GM18508 (cell line): ENCODE results near the gene RTN4RL2.

ENCODE experiments used
- ATAC-seq: cut with Tn5 transposase; IDR thresholded peaks from one replicate; pipeline ENCODE4 v1.9.1; 2021; ENCODE audit warnings: moderate number of reproducible peaks; ENCODE audit not compliant: insufficient read depth, unreplicated experiment

RTN4RL2 gene

DNA sequence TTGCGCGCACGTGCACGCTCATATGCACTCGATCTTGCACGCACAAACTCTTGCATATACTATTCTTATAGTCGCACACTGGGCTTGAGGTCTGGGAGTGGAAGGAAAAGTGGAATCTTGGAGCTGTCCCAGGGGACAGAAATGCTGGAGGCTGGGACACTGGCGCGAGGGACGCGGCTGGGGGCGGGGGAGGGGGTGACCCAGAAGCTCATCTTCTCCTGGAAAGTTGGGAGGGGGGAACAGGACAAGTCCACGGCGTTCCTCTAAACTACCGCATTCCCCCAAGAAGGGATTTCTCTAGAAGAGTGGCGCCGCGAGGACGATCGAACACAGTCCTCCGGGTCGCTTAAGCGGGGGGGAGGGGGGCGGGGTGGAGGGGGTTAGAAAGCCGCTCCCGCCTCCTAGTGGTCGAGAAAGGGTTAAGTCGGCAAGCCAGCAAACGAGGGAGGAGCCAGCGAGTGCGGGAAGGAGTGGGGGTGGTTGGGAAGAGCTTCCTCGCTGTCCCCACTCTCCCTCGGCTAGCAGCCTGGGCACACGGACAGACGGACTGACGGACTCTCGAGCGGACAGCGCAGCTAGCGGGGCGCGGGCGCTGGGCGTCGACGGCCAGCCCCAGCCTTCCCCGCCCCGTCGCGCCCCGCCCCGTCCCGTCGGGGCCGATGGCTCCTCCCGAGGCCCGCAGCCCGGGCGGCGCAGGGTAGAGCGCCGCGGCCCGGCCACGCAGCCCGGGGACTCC lies at the start of gene RTN4RL2:
Gene RTN4RL2 (plus strand): TSS at position 507 of the 736 bp plus-strand sequence. CDS start 338 bp downstream, outside the sequence.
- ATAC-seq: no peak

DNA sequence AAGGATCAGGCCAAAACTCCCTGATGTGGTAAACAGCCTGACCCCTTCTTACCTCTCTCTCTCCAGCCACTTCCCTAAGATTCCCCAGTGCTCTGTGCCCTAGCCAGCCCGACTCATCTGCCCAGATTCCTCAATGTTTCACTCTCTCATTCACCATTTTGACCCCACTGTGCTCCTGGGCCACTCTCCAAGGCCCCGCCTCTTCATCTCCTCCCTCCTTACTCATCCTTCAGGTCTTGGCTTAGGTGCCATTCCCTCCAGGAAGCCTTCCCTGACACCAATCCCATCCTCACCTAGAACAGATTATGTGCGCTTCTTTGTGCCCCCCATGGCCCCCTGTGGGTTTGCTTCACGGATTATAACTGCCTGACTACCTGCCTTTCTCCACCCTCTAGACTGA lies 46.6 kb upstream of the RTN4RL2 start:
- ATAC-seq: no peak

DNA sequence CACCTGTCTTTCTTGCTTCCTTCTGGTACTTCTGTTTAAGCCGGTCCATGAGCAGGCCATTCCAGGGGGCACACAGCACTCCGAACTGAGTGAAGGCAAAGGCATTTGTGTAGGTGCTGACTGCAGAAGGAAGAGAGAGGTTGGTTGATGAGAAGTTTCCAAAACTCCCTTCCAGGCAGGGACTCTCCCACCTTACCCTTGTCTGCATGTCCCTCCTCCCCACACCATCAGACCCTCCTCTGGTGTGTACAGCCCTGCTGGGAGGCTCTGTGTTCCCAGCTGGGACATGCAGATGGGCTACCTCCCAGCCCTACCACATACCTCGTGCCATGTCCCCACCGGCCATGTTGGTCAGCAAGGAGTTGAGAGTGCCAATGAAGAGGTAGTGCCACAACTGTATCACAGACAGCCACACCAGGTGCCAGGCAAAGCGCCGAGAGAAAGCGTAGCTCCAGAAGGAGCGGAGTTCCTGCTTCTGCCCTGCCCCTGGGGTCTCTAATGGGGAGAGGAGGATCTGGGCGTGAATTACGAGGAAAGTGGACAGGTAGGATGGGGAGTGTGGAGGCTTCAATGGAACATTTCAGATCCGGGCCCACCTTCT lies 45.6 kb upstream of the RTN4RL2 start:
- no peak for ATAC-seq

DNA sequence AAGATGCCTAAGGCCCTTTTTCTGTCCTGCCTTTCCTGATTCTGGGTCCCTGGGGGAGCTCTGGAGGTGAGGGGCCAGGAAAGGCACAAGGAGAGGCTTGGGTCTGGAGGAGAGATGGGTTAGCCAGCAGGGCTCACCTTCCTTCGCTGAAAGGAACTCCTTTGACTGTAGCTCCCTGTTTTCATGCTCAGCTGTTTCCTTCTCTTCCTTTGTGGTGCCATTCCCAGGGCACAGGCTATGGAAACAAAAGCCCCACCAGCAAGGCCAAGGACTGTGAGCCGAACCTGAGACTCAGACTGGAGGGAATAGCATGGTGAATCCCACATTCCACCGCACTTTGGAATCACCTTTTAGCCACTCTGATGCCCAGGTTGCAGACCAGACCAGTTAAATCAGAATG lies 43.9 kb upstream of the RTN4RL2 start:
- no peak for ATAC-seq

DNA sequence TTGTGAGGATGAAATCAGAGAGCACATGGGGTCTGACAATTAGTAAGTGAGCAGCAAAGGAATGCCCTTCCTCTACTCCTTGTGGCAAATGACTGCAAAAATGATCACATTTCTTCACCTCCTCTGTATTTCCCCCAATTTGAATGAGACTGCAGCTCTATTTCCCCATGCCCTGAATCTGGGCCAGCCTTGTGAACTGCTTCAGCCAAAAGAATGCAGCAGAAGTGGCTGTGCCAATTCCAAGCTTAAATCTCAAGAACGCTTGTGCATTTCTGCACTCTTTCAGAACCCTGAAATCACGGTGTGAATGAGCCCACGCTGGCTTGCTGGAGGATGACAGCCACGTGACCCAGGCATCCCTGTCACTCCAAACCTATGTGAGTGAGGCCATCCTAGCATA lies 43.3 kb upstream of the RTN4RL2 start:
- ATAC-seq: no peak

DNA sequence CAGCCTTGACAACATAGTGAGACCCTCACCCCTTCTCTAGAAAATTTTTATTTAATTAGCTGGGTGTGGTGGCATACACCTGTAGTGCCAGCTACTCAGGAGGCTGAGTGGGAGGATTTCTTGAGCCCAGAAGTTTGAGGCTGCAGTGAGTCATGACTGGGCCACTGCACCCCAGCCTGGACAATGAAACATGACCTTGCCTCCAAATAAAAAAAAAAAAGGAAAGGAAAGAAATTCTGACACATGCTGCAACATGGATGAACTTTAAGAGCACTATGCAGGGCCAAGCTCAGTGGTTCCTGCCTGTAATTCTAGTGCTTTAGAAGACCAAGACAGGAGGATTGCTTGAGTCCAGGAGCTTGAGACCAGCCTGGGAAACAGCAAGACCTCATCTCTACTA lies 42.2 kb upstream of the RTN4RL2 start:
- ATAC-seq: no peak

DNA sequence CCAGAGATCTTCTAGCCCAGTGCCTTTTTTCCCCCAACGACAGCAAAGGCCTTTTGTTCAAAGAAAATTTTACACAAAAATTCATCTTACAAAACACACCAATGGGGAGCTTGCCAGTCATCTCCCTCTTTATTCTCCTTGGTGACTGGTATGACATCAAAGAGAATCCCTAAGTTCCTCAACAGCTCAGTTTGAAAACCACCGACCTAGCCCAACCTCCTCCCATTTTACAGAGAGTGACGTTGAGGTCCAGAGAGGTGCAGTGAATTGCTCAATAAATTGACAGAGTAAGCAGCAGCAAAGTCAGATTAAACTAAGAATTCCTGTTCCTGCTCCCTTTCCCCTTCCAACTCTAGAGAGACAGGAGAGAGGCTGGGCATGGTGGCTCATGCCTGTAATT lies 41.2 kb upstream of the RTN4RL2 start:
- ATAC-seq: no peak

DNA sequence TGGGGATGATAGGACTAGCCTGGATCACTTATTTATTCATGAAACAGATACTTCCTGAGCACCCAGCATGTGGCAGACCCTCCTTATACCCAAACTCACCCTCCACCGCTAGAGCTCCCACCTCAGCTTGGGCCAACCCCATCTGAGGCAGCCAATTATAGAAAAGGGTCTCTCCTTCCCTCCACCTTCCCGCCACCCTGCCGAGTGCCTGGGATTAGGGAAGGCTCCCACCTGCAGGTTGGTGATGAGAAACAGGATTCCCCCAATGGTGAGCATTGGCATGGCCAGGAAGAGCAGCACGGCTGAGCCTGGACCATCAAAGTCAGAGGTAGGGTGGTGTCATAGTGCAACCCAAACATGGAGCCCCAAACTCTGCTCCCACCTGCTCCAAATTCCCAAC lies 39.3 kb upstream of the RTN4RL2 start:
- no peak for ATAC-seq

DNA sequence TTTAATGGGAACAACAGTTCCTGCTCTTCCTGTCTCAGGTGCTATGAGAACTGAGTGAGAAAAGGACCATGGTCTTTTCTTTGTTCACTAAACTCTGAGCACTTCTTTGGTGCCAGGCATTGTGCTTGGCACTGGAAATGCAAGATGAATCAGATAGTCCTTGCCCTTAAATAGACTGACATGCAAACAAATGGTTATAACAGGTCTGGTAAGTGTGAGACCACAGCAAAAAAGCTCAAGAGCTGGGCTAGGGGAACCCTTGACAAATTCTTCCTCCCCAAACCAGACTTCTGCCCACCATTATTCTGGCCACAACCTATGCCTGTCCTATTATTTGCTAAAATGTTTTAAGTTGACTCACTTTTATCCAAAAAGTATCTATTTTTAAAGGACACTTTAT lies 38.5 kb upstream of the RTN4RL2 start:
- no peak for ATAC-seq

DNA sequence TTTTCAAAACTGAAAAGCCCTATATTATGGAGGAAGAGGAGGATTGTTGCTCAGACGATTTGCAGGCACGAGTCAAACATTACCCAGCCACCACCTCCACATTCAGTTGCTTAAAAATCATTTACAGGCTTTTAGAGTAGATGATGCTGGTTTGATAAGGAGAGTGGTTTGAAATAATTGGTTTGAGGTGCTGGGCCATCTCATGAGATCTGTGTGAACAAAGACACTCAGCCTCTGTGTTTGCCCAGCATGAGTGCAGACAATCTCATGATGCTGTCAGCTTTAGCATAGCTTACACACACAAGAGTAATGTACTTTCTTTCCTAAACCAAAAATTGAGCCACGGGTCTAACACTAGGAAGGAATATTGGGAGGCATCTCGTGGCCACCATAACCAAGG lies 37.7 kb upstream of the RTN4RL2 start:
- ATAC-seq: no peak

DNA sequence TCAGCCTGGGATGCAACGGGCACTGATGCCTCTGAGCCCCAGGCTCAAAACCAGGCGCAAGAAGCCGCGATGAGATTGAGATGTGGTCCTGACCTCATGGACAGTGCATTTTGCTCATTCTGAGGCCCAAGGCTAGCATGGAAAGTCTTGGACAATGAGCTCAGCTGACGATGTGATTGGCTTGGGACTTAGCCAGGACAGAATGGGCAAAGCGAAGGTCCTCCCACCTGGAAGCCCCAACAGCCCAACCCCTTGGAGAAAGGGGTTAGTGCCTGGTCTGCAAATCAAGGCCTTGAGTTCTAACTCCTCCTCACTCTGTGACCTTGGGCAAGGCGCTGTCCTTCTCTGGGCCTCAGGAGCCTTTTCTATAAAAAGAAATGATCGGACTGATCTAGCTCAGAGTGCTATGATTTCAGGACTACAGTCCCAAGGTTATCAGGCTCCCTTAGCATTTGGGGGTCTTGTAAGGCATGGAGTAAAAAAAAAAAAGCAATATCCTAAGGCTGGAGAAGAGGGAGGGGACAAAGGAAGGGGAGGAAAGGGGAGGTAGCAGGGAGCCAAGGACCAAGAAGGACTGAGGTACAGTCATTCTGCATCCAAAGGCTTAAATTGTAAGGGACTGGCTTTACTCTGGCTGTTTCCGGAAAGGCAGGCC lies 36.1 kb upstream of the RTN4RL2 start:
- ATAC-seq: no peak

DNA sequence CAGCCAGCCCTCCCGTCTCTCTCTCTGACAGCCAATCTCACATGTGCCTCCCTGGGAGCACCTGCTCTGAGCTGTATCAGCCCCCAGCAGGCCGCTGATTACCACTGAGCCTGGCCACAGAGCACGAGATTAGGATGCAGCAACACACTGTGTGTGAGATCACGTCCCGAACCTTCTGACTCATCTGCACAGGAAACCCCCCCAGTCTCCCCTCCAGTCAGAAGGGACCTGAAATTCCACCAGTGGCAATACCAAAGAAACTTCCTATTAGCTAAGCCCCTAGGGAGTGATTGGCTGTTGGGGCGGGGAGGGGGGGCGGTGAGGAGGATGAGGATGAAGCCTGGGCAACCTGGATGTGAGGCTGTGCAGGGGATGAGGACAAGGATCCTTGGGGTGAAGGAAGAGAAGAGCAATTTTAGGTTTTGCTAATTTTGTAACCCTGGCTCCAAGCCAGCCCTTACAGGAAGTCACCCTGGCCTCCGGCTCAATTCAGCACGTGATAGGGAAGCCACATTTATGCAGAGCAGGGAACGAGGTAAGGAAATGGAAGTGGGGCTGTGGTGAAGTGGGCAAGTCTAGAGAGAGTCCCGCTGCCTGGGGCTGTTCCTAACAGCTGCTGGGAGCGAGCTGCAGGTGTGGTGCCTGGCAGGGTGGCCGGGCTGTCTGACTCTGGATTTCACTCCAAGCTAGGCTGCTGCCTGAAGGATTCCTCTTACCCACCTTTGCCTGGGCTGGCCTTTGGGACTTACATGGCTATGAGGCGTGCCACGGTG lies 35.4 kb upstream of the RTN4RL2 start:
- ATAC-seq: peak; percentile 92

DNA sequence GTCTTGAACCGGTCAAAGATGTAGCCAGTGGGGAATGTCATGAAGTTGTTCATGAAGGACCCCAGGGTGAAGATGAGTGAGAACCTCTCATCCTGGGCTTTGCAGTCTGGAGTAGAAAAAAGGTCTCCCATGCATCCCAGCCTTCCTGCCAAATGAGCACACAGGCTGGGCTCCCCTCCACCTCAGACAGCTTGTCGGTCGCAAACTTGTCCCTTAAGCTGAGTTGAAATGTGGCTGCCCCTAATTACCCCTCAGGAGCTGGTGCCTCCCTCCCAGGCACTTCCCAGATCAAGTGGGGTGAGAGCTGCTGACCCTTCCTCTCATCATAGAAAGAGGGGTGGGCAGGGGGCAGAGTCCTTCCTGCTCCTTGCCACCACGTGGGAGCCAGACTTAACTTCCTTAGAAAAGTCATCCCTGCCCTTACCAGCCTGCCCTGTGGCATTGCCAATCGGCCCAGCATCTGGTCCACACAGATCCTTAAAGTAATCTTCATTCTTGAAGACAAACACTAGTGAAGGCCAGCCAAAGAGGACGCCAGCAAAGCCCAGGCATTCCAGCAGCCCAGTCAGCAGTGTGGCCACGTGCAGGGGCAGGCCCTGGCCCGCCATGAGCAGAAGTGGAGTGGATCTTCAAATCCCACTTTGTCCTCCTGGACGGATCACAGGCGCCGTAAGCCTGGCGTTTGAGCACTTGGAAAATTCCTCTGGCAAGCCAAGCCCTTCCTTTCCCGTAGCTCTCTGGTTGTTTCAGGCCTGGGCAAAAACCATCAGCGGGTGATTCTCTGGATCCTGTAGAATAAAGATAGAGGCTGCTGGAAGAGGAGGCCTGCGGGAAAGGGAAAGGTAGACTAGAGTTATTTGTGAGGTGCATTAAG lies 34.5 kb upstream of the RTN4RL2 start:
- no peak for ATAC-seq

DNA sequence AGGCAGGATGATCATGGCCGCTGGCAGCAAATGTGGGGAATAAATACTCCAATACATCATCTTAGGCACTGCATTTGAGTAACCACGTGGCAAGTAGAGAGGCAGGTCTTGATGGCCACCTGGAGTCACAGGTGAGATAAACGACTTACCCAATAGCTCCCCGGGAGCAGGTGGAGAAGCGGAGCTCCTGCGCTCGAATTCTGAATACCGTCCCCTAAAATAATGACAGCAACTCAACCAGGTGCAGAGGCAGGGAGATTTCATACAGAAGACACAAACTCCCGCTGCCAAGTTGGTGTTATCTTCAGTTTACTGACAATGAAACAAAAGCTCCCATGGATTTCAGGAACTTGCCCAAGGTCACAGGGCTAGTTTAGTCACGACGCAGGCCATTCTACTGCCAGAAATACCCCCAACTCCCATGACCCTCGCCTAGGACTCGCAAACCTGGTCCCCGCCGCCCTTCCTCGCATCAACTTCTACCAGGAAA lies 33.8 kb upstream of the RTN4RL2 start:
- ATAC-seq: no peak

DNA sequence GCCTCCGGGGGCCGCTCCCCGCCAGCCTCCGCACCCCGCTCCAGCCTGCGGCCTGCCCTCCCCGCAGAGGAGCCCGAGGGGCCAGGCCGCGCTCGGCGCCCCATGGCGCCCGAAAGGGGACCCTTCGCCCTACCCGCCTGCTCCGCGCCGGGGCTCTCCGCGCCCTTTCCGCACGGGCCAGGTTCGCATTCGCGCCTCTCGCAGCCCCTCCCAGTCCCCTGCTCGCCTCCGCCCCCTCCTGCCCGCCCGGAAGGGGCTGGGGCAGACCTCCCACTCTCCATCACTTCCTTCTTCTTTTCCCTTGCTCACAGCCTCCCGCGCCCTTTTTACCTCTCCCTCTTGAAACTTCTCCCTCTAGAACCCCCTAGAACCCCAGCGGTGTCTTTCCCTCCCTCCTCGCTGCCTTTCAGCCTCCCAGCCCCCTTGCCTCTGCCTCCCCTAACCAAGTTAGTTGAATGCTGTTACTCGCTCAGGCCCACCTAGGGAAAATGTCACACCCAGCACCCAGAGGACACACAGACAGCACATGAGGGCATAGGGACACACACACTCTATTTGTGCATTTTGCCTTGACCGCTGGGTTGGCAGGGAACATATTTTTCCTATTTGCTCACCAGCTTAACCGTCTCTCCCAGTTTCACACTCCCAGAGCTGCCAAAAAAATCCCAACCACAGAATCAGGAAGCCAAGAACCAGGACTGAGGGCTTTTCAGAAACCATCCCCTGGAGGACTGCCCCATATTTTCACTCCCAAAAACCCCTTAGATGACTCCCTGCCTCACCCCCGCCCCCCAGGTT lies 33.2 kb upstream of the RTN4RL2 start, which contains the start of gene SLC43A3:
Gene SLC43A3 (minus strand): TSS at position 193 of the 798 bp plus-strand sequence. CDS start 949 bp downstream, outside the sequence.
- peak; percentile 31 for ATAC-seq

DNA sequence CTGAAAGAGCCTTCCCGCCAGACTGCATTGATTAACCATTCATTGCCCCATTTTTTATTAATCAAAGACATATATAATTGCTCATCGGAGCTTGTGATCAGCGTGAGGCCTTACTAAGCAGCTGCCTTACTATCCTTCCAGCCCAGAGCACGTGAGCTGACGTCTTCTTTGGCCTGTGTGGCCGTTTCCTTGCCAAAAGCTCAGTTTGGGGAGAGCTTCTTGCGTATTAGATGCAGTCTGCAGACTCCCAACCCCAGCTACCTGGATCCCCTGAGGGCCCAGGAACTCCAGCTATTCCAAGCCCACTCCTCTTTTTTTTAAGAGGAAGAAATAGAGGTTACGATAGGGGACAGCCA lies 32.6 kb upstream of the RTN4RL2 start:
- ATAC-seq: no peak

DNA sequence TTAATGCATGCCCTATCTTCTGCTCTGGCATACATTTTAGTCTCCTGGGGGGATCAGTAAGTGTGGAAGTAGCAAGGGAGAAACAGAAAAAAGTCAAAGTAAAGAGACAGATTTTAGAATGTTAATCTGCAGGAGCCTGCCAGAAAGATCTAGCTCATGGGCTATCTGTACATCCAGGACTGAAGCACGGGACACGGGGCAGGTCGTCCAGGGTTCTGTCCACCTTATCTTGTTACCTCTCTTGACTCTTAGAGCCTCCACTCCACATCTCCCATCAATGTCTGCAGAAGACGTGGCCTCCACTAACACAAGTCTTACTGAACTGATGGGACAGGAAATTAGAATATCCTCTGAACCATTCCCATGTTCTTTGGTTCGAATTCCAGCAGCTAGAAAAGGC lies 31.7 kb upstream of the RTN4RL2 start:
- ATAC-seq: no peak

DNA sequence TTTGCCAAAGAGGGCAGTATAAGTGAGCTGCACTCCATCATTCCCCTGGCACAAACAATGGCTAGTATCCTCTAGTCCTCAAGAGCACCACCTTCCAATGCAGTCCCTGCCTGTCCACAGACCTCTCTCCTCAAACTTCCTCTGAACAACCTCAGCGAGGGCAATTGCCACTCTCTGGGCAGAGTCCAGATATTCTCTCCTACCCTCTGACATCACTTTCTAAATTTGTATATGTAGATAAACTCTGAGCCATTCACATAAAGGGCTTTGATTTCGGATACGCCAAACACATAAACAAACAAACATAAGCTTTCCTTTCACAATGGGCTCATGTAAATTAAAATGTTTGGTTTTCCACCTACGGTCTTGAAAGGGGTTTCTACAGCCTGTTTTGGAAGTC lies 30.4 kb upstream of the RTN4RL2 start:
- no peak for ATAC-seq

DNA sequence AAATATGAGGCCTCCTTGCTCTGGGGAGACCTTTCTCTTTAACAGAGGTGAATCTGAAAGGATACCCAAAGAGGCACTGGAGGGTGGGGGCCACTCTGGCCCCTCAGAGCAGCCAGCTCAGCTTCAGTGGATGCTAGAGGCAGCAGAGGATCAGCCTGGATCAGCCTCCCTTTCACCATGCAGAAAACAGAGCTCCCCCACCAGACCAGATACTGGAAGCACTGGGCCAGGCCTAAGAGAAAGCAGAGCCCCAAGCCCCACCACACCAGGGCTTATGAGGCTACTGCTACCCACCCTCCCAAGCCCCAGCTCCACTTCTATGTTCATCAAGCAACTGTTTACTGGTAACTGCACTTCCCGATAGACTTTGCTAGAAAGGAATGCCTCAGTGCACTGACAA lies 29.4 kb upstream of the RTN4RL2 start:
- ATAC-seq: no peak
